ENCODE measurements around the gene DCAF12.

DNA sequence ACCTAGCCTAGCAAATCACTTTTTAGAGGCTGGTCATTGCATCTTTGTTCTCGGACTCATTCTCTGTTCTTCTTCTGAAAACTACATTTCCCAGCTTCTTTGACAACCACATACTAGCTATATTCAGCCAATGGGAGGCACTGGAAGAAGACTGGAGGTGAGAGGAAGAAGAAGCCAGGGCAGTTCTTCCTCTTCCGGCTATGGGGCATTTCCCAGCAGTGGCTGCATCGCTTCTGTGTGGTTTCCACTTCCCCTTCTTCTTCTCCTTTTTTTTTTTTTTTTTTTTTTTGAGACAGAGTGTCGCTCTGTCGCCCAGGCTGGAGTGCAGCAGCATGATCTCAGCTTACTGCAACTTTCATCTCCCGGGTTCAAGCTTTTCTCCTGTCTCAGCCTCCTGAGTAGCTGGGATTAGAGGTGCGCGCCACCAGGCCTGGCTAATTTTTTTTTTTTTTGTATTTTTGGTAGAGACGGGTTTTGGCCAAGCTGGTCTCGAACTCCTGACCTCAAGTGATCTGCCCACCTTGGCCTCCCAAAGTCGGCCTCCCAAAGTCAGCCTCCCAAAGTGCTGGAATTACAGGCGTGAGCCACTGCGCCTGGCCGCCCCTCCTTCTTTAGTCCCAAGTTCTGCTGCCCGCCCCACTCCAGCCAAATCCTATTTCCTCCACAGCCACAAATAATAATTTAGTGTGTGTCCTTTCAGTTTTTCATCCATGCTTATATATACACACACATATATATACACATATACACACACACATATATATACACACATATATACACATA is 45.4 kb upstream of the DCAF12 start:
- TF ChIP-seq, protein P1, sequence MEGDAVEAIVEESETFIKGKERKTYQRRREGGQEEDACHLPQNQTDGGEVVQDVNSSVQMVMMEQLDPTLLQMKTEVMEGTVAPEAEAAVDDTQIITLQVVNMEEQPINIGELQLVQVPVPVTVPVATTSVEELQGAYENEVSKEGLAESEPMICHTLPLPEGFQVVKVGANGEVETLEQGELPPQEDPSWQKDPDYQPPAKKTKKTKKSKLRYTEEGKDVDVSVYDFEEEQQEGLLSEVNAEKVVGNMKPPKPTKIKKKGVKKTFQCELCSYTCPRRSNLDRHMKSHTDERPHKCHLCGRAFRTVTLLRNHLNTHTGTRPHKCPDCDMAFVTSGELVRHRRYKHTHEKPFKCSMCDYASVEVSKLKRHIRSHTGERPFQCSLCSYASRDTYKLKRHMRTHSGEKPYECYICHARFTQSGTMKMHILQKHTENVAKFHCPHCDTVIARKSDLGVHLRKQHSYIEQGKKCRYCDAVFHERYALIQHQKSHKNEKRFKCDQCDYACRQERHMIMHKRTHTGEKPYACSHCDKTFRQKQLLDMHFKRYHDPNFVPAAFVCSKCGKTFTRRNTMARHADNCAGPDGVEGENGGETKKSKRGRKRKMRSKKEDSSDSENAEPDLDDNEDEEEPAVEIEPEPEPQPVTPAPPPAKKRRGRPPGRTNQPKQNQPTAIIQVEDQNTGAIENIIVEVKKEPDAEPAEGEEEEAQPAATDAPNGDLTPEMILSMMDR (tag by site-specific recombination; IDR thresholded peaks at IDR 0.05), result no peak
- TF ChIP-seq ZNF777 (tag by site-specific recombination; IDR thresholded peaks at IDR 0.05; ENCODE audit: borderline replicate concordance), result no peak
- TF ChIP-seq ZNF529 (tag by site-specific recombination; IDR thresholded peaks at IDR 0.05; ENCODE audit: insufficient replicate concordance), result no peak
- no peak for TF ChIP-seq ZNF133 (tag by site-specific recombination; IDR thresholded peaks at IDR 0.05)
- no peak for TF ChIP-seq ZNF350 (tag by site-specific recombination; IDR thresholded peaks at IDR 0.05)
- no peak for TF ChIP-seq ZNF558 (tag by site-specific recombination; IDR thresholded peaks at IDR 0.05)
